Left hindlimb (tissue), 1 donor: ENCODE measurements around the gene ZFP36L1.

Experiments used
- DNase-seq: peaks from one replicate; pipeline ENCODE4 v3.0.0-alpha.2; 2018

ZFP36L1 gene

GRCh38 chr14:68759937-68760336 is 32.9 kb downstream of the ZFP36L1 start:
- DNase-seq, result no peak

GRCh38 chr14:68759017-68759560 is 33.8 kb downstream of the ZFP36L1 start:
- no peak for DNase-seq

GRCh38 chr14:68758301-68758700 is 34.6 kb downstream of the ZFP36L1 start:
- DNase-seq, result no peak

GRCh38 chr14:68757618-68758081 is 35.2 kb downstream of the ZFP36L1 start:
- DNase-seq, result no peak

DNA sequence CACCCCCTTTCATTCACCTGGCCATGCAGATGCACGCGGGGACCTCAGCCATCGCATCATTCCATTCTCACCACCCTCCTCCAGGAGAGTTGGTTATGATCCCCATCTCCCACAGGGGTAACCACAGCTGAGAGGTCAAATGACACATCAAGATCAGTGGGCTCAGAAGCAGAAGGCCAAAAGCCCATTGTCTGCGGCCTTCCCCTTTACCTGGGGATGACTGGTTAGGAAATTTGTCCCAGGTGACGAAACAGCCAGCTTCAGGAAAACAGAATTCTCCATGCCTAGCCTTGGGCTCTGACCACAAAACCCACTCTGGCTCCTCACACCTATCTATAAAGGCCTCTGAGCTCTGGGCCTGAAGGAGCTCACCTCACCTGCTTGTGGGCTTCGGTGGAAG is 36.1 kb downstream of the ZFP36L1 start:
- no peak for DNase-seq

DNA sequence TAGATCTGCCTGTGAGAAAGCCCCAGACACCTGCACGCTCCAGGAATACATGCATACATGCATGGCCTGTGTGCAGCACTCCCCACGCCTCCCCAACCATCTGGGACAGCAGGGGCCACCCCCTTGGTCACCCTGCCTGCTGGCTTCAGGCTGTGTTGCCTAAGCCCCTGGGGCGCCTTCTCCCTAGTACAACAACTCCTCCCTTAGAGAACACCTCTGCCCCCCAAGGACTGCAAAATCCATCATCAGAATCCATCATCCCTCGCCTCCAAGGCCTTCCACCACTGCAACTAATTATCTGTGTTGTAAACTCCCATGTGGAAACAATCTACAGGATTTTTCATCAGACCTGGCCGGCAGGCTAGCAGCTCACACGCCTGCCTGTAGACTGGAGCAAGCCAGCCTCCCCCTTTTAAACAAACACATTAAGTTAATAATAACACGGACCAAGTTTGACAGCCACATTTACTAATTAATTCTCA is 36.8 kb downstream of the ZFP36L1 start:
- DNase-seq, result no peak

GRCh38 chr14:68755016-68755353 is 37.9 kb downstream of the ZFP36L1 start:
- DNase-seq, result no peak

- no peak for DNase-seq
Measured at GRCh38 chr14:68753690-68754089, 39.2 kb downstream of the ZFP36L1 start.

DNA sequence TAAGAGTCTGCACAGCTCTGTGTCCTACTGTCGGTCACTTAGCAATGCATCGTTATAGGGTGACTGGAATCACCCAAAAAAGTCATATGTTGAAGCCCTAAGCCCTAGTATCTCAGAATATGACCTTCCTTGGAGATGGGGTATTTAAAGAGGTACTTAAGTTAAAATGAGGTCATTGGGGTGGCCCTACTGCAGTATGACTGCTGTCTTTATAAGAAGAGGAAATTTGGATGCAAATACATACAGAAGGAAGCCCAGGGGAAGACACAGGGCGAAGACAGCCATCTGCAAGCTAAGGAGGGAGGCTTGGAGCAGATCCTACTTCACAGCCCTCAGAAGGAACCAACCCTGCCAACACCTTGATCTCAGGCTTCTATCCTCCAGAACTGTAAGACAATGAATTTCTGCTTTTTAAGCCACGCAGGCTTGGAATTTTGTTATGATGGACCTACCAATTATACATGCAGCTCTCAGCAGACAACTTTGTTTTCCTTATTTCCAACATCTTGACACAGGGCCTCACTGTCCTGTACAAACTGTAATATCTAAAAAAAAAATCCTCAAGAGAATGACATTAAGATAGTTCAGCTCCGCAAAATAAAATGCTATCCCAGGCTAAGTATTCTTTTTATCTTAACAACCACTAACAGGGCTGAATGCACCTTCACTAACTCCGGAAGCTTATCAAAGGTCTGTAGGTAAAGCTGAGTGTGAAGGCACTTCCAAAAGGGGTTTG is 40.4 kb downstream of the ZFP36L1 start:
- DNase-seq, result no peak

GRCh38 chr14:68749487-68750475 is 43.1 kb downstream of the ZFP36L1 start:
- DNase-seq, result no peak

GRCh38 chr14:68748691-68749090 is 44.2 kb downstream of the ZFP36L1 start:
- DNase-seq, result no peak

DNA sequence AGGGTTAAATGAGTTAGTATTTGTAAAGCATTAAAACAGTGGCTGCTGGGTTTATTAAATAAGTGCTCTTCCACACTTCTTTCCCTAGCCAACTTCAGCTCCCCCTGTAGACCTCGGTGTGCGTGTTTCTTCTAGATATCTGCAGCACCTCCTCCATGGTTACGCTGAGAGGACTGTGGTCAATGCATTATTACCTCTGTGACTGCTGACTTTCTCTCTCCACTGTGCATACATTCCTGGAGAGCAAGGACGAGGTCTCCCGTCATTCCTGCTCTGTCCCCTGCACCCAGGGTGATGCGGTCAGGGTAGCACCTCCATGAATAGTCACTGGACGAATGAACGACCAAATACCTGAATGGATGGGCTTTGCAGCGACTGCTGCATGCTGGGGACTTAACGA is 44.6 kb downstream of the ZFP36L1 start:
- no peak for DNase-seq

- DNase-seq, result no peak
Measured at GRCh38 chr14:68747393-68747792, 45.5 kb downstream of the ZFP36L1 start.

DNA sequence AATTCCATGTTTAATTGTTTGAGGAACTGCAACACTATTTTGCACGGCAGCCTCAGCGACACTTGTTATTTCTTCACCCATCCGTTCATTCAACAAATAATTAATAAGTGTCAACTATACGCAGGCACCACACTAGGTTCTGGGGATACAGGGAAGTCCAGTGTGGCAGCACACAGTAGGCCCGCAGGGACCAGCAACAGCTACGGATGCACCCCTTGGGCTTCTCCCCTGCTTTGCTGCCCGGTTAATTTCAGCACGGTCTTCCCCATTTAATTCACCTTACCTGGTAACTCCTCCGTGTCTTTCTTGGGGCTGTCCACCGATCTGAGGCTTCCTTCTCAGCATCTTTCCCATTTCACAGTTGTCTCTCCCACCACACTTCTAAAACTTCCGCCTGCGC is 48.3 kb downstream of the ZFP36L1 start:
- no peak for DNase-seq

- DNase-seq, result no peak
Measured at GRCh38 chr14:68741839-68742470, 50.9 kb downstream of the ZFP36L1 start.

GRCh38 chr14:68741477-68741791 is 51.4 kb downstream of the ZFP36L1 start:
- no peak for DNase-seq

- no peak for DNase-seq
Measured at GRCh38 chr14:68740788-68741476, 51.9 kb downstream of the ZFP36L1 start.

GRCh38 chr14:68739701-68740100 is 53.2 kb downstream of the ZFP36L1 start:
- no peak for DNase-seq

DNA sequence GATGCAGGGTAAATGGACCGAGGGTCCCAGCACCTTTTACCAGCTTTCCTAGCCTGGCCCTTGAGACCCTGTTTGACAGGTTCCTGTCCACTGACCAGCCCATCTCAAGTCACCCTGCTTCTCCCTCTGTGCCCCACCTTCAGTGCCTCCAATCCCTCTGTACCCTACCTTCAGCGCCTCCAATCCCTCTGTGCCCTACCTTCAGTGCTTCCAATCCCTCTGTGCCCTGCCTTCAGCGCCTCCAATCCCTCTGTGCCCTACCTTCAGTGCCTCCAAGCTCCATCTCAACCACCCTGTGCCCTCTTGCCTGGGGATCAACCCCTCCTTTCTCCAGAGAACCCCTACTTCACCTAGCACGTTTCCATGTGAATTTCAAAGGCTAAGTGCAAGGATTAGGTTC is 54.3 kb downstream of the ZFP36L1 start:
- DNase-seq, result no peak
